Dedifferentiated amniotic fluid mesenchymal stem cell (primary cell): ENCODE results near the gene UBA7.

Experiments used
- DNase-seq: peaks from one replicate; pipeline ENCODE4 v3.0.0-alpha.2; 2016; ENCODE audit errors: extremely low spot score

UBA7 gene

DNA sequence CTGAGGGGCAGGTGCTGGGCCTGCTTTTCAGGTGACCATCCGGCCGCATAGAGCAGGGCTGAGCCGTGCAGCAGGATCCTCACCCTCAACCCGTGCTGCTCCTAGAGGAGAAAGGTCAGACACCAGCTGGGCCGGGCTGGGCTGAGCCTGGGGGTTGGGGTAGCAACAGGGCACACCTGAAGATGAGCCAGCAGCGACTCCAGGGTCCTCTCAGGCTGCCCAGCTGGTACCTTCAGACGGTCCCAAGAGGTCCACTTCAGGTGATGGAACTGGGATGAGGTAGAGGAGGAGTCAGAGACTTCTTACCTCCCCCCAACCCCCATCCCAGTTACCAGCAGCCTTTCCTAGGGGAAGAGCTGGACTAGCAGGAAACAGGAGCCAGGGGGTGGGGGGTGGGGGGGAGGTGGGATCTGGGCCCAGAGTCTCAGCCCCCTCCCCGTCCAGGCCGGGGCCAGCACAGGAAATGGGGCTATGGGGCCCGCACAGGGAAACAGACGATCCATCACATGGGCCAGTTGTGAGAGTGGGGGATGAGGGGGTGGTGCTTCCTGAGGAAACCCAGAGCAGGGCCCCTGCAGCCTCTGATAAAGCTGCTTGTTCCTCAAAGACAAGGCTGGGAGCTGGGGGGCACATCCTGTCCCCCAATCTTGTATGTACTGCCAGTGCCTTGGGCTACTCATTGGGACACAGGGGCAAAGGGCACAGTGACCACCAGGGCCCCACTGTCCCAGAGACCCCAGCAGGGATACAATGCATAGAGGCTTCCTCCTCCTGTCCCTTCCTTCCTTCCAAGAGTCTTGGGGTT is 7.7 kb downstream of the UBA7 start:
- no peak for DNase-seq

DNA sequence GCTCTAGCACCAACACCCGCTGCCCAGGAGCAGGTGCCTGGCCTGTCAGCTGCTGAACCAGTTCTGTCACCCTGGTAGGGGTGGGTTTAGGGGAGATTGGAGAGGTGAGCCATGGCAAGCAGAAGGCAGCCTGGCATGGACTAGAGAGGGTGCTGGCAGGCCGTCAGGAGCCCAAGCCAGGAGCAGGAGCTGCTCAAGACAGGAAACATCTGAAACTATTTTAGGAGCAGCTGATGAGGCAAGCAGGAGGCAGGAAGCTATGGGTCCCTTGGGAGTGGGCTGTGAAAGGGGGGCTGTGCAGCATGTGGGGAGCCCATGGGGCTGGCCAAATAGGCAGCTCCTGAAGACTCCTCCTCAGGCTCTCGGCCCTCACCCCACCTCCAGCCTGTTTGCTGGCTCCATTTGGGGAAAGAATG is 8.4 kb downstream of the UBA7 start:
- DNase-seq = peak; percentile 48

DNA sequence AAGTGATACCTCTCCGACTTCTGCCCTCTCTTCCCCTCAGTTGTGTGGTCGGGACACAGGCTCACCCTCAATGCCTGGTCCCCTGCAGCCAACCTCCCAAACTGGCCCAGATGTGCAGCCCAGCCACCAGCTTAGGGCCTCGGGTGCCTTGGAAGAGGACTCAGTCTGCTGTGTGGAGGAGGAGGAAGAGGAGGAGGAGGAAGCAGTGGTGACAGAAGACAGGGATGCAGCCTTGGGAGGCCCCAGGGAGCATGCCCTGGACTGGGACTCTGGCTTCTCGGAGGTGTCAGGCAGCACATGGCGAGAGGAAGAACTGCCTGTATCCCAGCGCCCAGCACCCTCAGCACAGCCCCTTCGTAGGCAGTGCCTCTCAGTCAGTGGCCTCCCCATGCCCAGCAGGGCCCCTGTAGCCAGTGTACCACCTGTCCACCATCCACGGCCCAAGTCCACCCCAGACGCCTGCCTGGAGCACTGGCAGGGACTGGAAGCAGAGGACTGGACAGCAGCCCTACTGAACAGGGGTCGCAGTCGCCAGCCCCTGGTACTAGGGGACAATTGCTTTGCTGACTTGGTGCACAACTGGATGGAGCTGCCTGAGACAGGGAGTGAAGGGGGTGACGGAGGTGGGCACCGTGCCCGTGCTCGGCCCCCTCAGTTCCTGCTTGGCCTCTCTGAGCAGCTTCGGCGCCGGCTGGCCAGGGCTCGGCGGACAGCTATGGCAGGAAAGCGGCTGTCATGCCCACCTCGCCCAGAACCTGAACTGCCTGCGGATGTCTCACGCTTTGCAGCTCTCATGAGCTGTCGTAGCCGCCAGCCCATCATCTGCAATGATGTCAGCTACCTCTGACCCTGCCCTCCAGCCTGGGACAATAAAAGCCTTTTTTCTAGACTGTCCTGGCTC is 9.4 kb downstream of the UBA7 start:
- no peak for DNase-seq

DNA sequence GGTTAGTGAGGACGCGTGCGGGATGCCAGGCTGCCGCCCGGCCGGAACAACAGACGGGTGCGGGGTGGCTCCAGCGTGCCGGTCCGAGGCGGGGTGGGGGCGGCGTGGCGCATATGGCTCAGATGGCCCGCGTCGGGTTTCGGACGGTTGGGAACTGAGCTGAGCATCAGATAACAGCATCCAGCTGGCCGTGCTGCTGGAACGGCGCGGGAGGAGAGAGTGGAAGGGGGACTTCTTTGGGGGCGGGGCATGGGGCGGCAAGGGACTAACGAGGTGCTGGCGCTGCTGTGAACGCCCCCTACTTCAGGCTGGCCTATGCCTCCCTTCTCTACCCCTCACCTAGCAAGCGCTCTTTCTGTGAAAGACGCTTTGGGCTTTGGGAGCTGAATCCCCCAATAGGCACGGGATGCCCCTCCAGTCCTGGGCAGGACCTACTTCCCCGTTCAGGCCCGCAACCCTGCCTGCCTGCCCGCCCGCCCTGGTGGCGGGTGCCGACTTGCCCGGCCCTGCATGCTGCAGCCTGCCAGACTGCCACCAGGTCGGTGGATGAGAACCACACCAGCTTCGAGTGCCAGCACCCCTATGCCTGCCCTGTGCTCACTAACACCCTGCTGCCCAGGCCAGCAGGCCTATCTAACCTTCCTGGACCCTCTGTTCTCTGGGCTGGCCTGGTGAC is 10.2 kb downstream of the UBA7 start:
- peak; percentile 57 for DNase-seq

DNA sequence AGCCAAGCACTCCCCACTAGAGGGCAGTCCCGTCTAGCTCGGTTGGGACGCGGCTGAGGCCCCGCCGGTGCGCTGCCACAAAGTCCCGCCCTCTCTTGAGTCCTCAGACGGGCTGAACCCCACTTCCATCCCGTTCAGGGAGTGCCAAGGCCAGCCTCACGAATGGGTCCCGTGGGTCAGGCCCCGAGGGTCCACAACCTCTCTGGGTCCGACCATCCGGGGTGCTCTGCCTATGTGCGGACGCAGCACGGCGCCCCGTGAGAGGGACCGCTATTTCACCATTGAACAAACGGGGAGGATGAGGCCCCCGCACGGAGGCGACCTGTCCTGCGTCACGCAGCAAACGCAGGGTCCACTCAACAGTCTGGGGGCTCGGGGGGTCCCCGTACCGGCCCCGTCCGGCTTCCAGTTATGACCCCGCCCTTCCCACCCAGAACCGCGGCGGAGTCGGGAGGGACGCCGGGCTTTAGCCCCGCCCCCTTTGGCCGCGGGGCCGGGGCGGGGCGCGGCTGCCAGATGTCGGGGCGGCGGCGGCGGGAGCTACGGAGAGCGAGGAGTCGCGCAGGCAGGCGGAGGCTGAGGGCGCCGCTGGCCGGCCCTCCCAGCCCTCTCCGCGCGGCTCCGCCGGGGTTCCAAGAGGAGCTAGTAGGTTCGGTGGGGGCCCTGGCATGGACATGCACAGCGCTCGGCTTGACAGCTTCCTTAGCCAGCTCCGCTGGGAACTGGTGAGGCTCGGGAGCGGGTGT is 10.9 kb downstream of the UBA7 start, which contains the start of gene INKA1:
Gene INKA1, plus strand, starts transcription at position 543 of the 746 bp plus-strand sequence. Its CDS starts 132 bp downstream, at position 675.
- DNase-seq = peak; percentile 81

DNA sequence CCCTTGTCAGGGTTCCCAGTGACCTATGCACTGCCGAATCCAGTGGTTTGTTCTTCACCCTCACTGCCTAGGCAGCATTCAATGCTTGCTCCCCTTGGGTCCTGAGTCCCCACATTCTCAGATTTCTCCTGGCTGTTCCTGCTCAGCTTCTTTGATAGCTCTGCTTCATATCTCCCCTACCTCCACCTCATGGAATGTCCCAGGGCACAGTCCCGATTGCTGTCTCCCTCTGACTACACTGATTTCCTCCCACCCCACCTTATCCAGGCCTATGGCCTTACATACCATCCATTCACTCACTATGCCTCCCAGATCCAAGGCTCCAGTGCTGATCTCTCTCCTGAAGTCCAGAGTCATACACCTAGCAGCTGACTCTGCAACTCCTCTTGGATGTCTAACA is 12.6 kb downstream of the UBA7 start:
- no peak for DNase-seq

DNA sequence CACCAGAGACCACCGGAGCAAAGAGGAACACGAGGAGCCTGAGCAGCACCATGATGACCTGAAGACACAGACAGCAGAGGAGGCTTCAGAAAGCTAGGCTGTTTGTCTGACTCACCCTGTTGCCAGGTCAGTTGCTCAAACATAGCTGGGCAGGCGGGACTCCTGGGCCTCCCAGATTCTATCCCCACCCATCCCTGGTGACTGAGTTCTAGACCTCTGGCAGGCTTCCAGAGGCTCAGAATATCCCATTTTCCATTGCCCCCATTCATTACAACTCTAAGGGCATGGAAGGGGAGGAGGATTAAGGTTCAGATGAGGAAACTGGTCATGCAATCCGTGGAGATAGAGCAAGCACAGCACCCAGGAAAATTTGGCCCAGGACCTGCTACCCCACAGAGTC is 14.0 kb downstream of the UBA7 start, which contains the start of gene CDHR4:
Gene CDHR4, minus strand, starts transcription at position 113 of the 400 bp plus-strand sequence. Its CDS starts 61 bp downstream, at position 52.
- peak; percentile 55 for DNase-seq

DNA sequence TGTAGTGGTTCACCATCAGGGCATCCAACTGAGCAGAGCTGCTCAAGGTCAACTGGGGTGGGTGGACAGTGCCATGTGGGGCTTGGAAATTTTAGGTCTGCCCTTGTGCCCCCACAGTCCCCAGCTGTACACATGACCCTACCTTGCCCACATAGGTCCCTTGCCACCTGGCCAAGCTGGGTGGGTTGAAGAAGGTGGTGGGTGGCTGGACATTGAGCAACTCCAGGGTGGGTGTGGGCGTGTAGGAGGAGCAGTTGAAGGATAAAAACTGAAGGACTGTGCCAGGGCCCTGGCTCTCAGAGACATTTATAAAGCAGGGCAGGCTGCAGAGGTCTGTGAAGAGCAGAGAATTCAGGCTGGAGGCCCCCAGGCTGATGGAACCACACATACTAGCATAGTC is 14.6 kb downstream of the UBA7 start:
- DNase-seq = no peak

DNA sequence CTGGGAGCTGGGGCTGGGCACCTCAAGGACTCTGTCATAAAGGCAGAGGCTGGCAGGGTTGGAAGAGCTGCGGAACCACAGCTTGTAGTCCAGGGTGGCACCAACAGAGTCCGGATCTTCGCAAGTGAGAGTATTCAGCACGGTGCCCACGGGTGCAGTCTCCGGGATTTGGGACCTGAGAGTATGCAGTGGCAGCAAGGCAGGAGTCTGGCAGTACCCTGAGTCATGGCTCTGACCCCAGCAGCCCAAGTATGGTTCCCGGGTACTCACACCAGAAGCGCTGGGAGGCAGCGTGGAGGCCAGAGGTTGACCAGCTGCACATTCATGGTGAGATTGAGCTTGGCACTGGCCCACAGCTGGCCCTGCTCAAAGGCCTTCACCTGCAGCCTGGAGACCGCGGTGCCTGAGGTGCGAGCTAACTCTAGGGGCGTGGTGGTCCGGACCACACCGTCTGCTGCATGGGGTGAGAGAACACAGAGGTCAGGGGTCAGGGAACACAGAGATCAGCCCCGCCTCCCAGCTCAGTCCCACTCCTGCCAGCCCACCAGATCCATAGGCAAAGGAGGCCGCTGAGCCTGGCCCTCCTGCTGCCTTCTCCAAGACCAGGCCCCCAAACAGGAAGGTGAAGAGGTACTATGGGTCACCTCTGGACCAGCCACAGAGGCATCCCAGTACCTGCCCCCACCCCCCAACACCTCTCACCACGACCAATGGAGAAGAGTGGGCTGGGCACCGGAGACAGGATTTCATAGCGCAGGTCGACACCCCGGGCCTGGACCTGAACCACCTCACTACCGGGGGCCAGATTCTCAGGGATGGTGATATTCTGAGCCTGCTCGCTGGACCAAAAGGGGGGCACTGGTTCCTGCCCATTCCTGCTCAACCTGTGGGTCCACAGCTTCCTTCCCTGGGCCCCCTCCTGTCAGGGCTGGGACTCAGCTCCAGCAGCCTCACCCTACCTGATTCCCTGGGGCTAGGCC is 18.5 kb downstream of the UBA7 start:
- no peak for DNase-seq

DNA sequence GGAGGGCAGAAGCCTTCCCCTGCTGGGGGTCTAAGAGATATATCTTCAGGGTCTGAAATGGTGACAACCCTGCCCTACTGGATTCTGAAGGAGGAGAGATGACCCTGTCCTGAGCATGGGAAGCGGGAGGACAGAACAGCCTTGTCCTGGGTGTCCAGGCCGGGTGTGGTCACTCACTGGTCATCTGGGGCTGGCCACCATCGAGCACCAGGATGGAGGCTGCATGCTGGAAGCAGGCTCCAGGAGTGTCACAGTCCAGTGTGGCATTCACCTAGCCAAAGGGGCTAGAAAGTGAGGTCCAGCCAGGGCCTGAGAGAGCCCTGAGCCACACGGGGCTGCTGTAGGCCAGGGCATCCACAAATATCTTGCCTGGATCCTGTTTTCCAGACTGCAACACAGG is 19.3 kb downstream of the UBA7 start:
- no peak for DNase-seq

DNA sequence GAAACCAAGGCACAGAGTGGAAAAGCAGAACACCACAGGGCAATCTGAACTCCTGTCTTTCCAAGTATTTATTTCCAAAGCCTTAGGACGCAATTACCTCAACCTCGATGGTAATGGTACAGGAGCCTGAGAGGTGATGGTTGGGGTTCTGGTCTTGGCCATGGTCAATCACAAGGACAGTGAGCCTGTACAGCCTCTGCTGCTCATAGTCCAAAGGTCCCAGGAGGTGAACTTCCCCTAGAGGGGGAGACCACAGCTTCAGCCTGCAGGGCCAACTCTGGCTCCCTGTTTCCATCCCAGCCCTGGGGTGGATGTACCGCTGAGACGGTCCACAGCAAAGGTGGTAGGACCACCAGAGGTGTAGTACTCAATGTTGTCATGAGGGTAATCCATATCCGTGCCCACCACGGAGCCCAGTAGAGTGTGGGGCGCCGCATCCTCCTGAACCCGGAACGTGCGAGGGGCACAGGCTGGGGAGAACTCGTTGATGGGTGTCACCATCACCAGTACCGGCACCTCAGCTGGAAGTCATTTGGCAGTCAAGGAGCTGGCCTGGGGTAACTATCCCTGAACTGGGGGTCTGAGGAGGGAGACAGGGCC is 20.2 kb downstream of the UBA7 start:
- DNase-seq = no peak

DNA sequence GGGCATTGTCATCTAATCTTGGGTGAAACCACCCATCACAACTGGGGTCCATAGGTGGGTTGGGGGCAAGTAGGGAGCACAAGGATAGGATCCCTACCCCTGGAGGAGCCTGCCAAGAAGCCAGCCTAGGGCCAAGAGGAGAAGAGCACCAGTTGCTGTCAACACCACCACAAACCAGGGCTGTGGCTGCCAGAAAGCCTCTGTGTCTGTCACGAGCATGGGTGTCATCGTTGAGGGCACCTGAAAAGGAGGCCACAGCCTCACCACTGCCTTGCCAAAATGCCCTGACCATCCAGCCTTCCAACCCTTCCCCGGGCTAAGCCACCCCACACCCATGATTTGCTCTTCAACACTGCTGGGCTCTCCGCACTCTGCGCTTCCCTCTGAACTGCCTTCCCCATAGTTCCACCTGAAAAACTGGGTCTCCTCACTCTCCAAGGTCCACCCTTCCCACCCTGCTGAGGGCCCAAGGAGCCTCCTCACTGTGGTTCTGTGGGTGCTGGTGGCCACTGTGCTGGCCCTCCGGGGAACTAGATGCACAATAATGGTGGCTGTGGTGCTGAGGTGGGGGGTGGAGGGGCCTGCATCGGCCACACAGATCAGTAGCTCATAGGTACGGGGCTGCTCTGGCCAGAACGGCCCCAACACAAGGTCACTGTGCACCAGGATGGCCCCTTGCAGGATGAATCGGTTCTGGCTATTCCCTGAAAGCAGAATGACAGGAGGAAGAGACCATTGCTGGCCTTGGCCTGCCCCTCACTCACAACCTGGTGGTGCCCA is 21.2 kb downstream of the UBA7 start:
- DNase-seq = no peak

DNA sequence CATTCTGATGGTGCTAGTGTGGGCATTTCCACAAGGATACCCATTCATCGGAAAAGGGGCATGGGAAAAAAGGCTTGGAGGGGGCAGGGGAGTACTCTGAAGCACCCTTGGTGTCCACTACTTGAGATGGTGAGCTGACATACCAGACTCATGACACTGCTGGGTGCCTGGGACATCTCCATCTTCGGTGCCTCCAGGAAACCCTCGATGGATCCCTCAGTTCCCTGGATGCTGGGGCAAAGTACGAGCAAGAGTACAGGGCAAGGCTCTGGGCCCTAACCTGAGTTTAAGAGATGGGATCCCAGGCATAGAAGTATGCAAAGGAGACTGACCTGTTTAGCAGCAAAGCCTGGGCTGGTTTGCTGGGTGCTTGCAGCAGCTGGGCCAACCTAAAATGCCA is 22.2 kb downstream of the UBA7 start:
- no peak for DNase-seq

DNA sequence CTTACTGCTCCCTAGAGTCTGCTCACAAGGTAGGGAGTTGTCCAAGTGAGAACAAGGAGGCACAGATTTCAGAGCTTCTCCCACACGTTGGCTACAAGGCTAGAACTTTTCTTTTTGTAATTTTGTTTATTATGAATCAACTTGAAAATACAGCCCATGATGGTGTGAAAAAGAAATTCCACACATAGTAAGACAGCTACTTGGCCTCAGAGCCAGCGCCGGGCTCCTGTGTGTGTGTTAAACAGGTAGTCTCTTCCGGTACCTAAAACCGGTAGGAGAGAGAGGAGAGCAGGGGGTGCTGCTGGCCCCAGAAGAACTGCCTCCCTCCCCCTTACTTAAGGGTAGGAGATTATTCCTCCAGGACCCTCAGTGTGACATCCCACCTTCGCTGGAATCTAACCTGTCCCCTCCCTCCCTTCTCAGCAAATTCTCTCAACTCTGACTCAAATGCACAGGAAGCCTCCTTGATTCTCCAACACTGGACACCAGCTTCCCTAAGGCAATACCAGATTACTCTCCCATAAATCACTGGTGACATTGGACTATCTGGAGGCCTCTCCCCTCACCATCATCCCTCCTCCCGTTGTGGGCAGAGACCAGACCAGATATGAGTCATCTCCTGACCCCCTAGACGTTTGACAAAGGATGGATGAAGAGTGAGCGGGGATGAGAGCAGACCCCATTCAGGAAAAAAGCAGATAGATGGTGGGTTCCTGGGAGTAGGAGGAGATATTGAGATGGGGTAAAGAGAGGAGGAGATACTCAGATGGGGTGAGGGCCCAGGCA is 22.9 kb downstream of the UBA7 start:
- no peak for DNase-seq

DNA sequence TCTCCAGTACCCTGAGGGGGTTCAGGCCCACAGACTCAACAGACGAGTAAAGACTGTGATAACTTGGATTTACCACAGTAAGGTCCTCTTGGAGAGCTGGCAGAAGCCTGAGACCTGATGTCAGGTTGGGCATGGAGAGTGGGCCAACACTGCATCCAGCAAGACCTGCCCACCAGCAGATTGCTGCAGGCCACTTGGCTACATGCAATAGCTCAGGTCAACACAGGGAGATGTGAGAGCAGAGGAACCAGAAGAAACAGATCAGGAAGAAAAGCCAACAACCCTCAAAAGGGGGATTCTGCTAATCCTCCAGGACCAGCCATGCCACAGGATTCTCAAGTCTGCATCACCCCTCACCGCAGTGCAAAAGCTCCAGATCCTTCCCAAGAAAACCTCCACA is 25.7 kb downstream of the UBA7 start:
- no peak for DNase-seq

DNA sequence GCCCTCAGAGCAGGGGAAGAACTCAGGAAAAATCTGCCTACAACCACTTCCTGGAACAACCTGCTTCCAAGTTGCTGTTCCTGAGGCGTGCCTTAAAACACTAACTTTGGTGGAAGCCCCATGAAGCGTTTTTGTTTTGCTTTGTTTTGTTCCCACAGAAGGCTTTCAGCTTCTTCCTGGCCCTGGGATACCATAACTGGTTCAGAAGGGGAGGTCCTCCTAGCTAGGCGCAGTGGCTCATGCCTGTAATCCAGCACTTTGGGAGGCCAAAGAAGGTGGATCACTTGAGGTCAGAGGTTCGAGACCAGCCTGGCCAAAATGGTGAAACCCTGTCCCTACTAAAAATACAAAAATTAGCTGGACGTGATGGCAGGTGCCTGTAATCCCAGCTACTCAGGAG is 26.2 kb downstream of the UBA7 start:
- no peak for DNase-seq

DNA sequence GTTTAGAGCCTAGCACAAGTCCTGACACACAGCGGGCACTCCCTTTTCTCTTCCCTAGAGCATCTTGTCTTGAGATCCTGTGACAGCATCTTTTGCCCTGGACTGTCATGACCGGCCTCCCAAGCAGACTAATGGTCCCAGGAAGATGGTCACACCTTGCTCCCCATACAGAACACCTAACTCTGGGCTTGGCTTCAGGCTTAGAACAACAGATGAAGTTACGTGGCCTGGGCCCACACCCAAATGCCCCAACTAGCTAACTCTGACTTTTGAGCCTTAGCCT is 26.6 kb downstream of the UBA7 start:
- DNase-seq = no peak
